HepG2 (cell line): Measurements from ENCODE around the gene PIGL. TPM values are rescaled to one million over a fixed set of nuclear protein-coding genes. Genes with fewer than 3 reads are reported as not detected.

Experiments used
- ATF7 ChIP-seq, 2 experiments: fragments of 450-650 bp in 1 of 2; sonication (generic) in 1 of 2; formaldehyde crosslinking in 1 of 2; IDR thresholded peaks; 2 replicates each; pipeline versions ENCODE4 v1.4.0 to v1.6.1; 2016 to 2020; ENCODE audit warnings: antibody characterized with exemption in 1 of 2, mild to moderate bottlenecking in 1 of 2, missing genetic modification reagents in 1 of 2
- CHCHD3 ChIP-seq: sonication (generic); formaldehyde crosslinking; IDR thresholded peaks from 2 replicates; pipeline ENCODE4 v1.8.0; 2022; ENCODE audit warnings: mild to moderate bottlenecking, missing genetic modification reagents, moderate library complexity
- ETV5 ChIP-seq: IDR thresholded peaks from 2 replicates; pipeline ENCODE4 v1.6.1; 2018; ENCODE audit warnings: missing biosample characterization, missing genetic modification reagents, inconsistent platforms, borderline replicate concordance
- HIVEP1 ChIP-seq: sonication (generic); formaldehyde crosslinking; IDR thresholded peaks from 2 replicates; pipeline ENCODE4 v1.4.0; 2020; ENCODE audit warnings: mild to moderate bottlenecking, missing genetic modification reagents
- HMG20B ChIP-seq: conservative IDR thresholded peaks from 2 replicates; pipeline ENCODE4 v1.6.1; 2016; ENCODE audit warnings: missing genetic modification reagents, missing compliant biosample characterization
- KAT2B ChIP-seq: fragments of 150-350 bp; IDR thresholded peaks from 2 replicates; pipeline ENCODE4 v1.6.1; 2014; ENCODE audit warnings: low read depth, low read length, borderline replicate concordance
- MYNN ChIP-seq: sonication (generic); formaldehyde crosslinking; IDR thresholded peaks from 2 replicates; pipeline ENCODE4 v1.4.0; 2020; ENCODE audit warnings: mild to moderate bottlenecking, low read depth, missing genetic modification reagents
- PHF8 ChIP-seq: sonication (generic); formaldehyde crosslinking; IDR thresholded peaks from 2 replicates; pipeline ENCODE4 v1.5.0; 2020; ENCODE audit warnings: missing genetic modification reagents
- POLR2G ChIP-seq: fragments of 200-400 bp; formaldehyde crosslinking; IDR thresholded peaks from 2 replicates; pipeline ENCODE4 v1.6.1; 2018; ENCODE audit warnings: mild to moderate bottlenecking, low read depth, low read length, moderate library complexity
- PPARG ChIP-seq: conservative IDR thresholded peaks from 2 replicates; pipeline ENCODE4 v1.6.1; 2016; ENCODE audit warnings: missing biosample characterization, missing genetic modification reagents
- SAFB2 ChIP-seq: sonication (generic); formaldehyde crosslinking; IDR thresholded peaks from 2 replicates; pipeline ENCODE4 v1.5.1; 2020; ENCODE audit warnings: missing genetic modification reagents, low read depth, mild to moderate bottlenecking, borderline replicate concordance
- SIN3B ChIP-seq: fragments of 150-350 bp; IDR thresholded peaks from 2 replicates; pipeline ENCODE4 v1.6.1; 2014; ENCODE audit warnings: low read length
- SP4 ChIP-seq: sonication (generic); formaldehyde crosslinking; IDR thresholded peaks from 2 replicates; pipeline ENCODE4 v1.8.1; 2023; ENCODE audit warnings: mild to moderate bottlenecking, missing genetic modification reagents
- STAT5B ChIP-seq: sonication (generic); formaldehyde crosslinking; IDR thresholded peaks from 2 replicates; pipeline ENCODE4 v1.4.0; 2020; ENCODE audit warnings: missing genetic modification reagents
- ZBTB3 ChIP-seq: sonication (generic); formaldehyde crosslinking; IDR thresholded peaks from 2 replicates; pipeline ENCODE4 v1.4.0; 2020; ENCODE audit warnings: low read depth, mild to moderate bottlenecking, moderate library complexity, missing genetic modification reagents, borderline replicate concordance
- ZC3H4 ChIP-seq: sonication (generic); formaldehyde crosslinking; IDR thresholded peaks from 2 replicates; pipeline ENCODE4 v1.4.0; 2020; ENCODE audit warnings: missing genetic modification reagents, borderline replicate concordance
- ZNF446 ChIP-seq: sonication (generic); formaldehyde crosslinking; IDR thresholded peaks from 2 replicates; pipeline ENCODE4 v1.5.0; 2020; ENCODE audit warnings: mild to moderate bottlenecking, missing genetic modification reagents
- ZNF547 ChIP-seq: sonication (generic); formaldehyde crosslinking; IDR thresholded peaks from 2 replicates; pipeline ENCODE4 v1.5.1; 2020; ENCODE audit warnings: mild to moderate bottlenecking, missing genetic modification reagents
- ZNF589 ChIP-seq: sonication (generic); formaldehyde crosslinking; conservative IDR thresholded peaks from 2 replicates; pipeline ENCODE4 v1.8.0; 2022; ENCODE audit warnings: mild to moderate bottlenecking, moderate library complexity, missing genetic modification reagents
- ZNF670 ChIP-seq: sonication (generic); formaldehyde crosslinking; IDR thresholded peaks from 2 replicates; pipeline ENCODE4 v1.8.0; 2022; ENCODE audit warnings: mild to moderate bottlenecking, missing genetic modification reagents, borderline replicate concordance
- ZNF766 ChIP-seq: sonication (generic); formaldehyde crosslinking; IDR thresholded peaks from 2 replicates; pipeline ENCODE4 v1.5.0; 2020; ENCODE audit warnings: missing genetic modification reagents, borderline replicate concordance
- ZNF792 ChIP-seq: IDR thresholded peaks from 2 replicates; pipeline ENCODE4 v1.6.1; 2016
- ZNF816 ChIP-seq: sonication (generic); formaldehyde crosslinking; IDR thresholded peaks from 2 replicates; pipeline ENCODE4 v1.8.0; 2022; ENCODE audit warnings: missing genetic modification reagents, mild to moderate bottlenecking, borderline replicate concordance
- ZNF878 ChIP-seq: sonication (generic); formaldehyde crosslinking; IDR thresholded peaks from 2 replicates; pipeline ENCODE4 v1.8.1; 2023; ENCODE audit warnings: mild to moderate bottlenecking, missing genetic modification reagents, moderate library complexity
- polyA plus RNA-seq, 8 experiments: library from polyadenylated mRNA; depleted of rRNA in 3 of 8; stranded (reverse) in 7 of 8; unstranded in 1 of 8; fragments of >200 nt; fragmentation: Illumina TruSeq in 4 of 8; extraction: Trizol in 4 of 8; gene quantifications; 2 replicates each; pipeline versions ENCODE4 v1.2.1 to v1.2.3, GENCODE V29; 2011 to 2016; ENCODE audit warnings: low read depth in 4 of 8, missing spikeins in 1 of 8, mixed read lengths in 1 of 8; ENCODE audit not compliant: insufficient read depth in 1 of 8
- total RNA-seq, 5 experiments: library from RNA; depleted of rRNA; stranded (reverse); fragments of >200 nt; fragmentation: Illumina TruSeq; extraction: Trizol; gene quantifications; 2 replicates each; pipeline ENCODE4 v1.2.3, GENCODE V29; 2016; ENCODE audit warnings: low read depth in 1 of 5
- TF ChIP-seq, protein P1 (sequence below): sonication (generic); formaldehyde crosslinking; IDR thresholded peaks from 2 replicates; pipeline ENCODE4 v1.5.1; 2020; ENCODE audit warnings: missing genetic modification reagents, mild to moderate bottlenecking, borderline replicate concordance
- TF ChIP-seq, protein P2 (sequence below): sonication (generic); formaldehyde crosslinking; IDR thresholded peaks from 2 replicates; pipeline ENCODE4 v1.5.1; 2020; ENCODE audit warnings: mild to moderate bottlenecking, missing genetic modification reagents, moderate library complexity

Gene PIGL
- total and polyA plus RNA-seq, 2 of the 13 experiments (the other 11 are each of a cell fraction or from before 2014, with no cell fraction given), result 28.5 to 63.8 TPM

DNA sequence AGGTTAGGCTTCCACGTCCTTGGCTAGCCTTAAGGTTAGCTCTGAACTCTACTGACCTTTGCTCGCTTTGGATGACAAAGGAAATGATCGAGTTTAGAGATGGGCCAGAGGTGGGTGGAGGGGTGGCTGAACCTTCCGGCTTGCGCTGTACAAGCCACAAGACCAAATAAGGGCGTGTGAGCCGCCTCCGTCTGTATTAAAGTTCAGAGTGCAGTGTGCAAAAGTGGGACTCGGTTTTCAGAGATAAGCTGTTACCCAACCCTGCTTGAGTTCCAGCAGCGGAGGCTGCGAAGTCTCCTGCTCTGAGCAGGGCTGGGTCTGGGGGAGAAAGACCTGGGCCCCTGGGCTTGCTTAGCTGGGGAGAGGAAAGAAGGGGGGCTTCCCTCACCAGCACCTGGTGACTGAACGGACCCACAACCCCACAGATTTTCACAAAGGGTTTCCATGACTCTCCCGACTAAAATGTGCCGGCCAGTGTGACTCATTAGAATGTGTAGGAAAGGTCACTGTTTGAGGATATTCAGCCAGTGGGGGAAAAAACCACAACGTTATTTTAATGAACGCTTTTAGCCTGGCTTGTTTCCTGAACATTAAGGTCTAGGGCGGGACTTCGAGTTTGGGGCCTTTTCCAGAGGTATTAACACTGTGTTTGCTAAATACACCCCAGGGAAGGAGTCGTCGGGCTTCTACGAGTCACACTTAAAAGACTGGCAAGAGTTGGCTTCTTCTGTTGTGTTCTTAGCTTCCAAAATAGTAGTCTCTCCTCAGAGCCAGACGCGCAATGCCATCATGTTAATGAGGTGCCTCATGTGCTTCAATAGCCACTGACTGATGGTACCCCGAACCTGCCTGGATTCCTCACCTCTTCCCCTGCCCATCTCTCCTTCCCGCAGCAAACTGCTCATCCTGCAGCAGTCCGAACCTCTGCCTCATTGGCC, 69.3 kb downstream of the PIGL start (continued):
- TF ChIP-seq ETV5 (CRISPR knock-in tag), result peak; percentile 96
- no peak for TF ChIP-seq ZNF589
- no peak for TF ChIP-seq CHCHD3 (CRISPR knock-in tag)
- TF ChIP-seq ZNF766 (CRISPR knock-in tag), result peak; percentile 71; the same call in 1 of the 2 replicates
- TF ChIP-seq HMG20B, result 0 out of 2 replicates have a peak, but pooled peaks have one; percentile 65
- TF ChIP-seq ZNF670 (CRISPR knock-in tag), result peak; percentile 77; the same call in 1 of the 2 replicates
- TF ChIP-seq SP4 (CRISPR knock-in tag), result peak; percentile 69; the same call in 1 of the 2 replicates
- TF ChIP-seq, protein P1, sequence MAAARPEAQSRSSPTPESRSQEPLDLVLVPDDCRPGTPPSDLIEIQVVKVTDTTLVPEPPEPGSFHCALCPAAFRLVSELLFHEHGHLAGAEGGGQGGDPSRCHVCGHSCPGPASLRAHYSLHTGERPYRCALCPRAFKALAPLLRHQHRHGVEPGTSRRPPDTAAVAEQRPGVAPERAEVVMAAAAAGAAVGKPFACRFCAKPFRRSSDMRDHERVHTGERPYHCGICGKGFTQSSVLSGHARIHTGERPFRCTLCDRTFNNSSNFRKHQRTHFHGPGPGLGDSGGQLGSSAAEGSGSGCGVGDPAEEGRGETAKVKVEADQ (CRISPR knock-in tag), result no peak; the same call in 1 of the 2 replicates
- 0 out of 2 replicates have a peak, but pooled peaks have one; percentile 17 for TF ChIP-seq ZNF878 (CRISPR knock-in tag)
- no peak for TF ChIP-seq MYNN (CRISPR knock-in tag)
- TF ChIP-seq SIN3B, result peak; percentile 63; the same call in 1 of the 2 replicates
- peak; percentile 65; the same call in 1 of the 2 replicates for TF ChIP-seq ZBTB3 (CRISPR knock-in tag)
- peak; percentile 88; the same call in 1 of the 2 replicates for TF ChIP-seq STAT5B (CRISPR knock-in tag)
- 0 out of 2 replicates have a peak, but pooled peaks have one; percentile 13 for TF ChIP-seq SAFB2 (CRISPR knock-in tag)
- peak; percentile 66; the same call in 1 of the 2 replicates for TF ChIP-seq HIVEP1 (CRISPR knock-in tag)
- TF ChIP-seq KAT2B, result no peak
- peak; percentile 94 for TF ChIP-seq POLR2G
- peak; percentile 56 for TF ChIP-seq PHF8 (CRISPR knock-in tag)
- peak; percentile 92 for TF ChIP-seq ZNF792 (CRISPR knock-in tag)
- TF ChIP-seq ZNF547 (CRISPR knock-in tag), result no peak; the same call in 1 of the 2 replicates
- no peak for TF ChIP-seq ZNF446 (CRISPR knock-in tag)
- TF ChIP-seq, protein P2, sequence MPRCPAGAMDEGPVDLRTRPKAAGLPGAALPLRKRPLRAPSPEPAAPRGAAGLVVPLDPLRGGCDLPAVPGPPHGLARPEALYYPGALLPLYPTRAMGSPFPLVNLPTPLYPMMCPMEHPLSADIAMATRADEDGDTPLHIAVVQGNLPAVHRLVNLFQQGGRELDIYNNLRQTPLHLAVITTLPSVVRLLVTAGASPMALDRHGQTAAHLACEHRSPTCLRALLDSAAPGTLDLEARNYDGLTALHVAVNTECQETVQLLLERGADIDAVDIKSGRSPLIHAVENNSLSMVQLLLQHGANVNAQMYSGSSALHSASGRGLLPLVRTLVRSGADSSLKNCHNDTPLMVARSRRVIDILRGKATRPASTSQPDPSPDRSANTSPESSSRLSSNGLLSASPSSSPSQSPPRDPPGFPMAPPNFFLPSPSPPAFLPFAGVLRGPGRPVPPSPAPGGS (CRISPR knock-in tag), result no peak
- TF ChIP-seq ZNF816, result no peak; the same call in 1 of the 2 replicates
- no peak for TF ChIP-seq ATF7 (IDR thresholded peaks at IDR 0.05)
- peak; percentile 78 for TF ChIP-seq ATF7 (CRISPR knock-in tag; IDR thresholded peaks at IDR 0.05)
- peak; percentile 97 for TF ChIP-seq PPARG (CRISPR knock-in tag)
- peak; percentile 79; the same call in 1 of the 2 replicates for TF ChIP-seq ZC3H4 (CRISPR knock-in tag)
